A673 (cell line): ENCODE measurements around the gene KIAA0232. TPM values are rescaled to one million over a fixed set of nuclear protein-coding genes. Genes with fewer than 3 reads are reported as not detected.

Experiments used
- BruUV-seq: library from RNA; stranded (reverse); fragments of 400-500 nt; replicated peaks from 2 replicates; lab custom pipeline; 2021; lab: Mats Ljungman, UMichigan
- CTCF ChIA-PET: fragments of 300-600 bp; sonication (Branson Sonifier 250); formaldehyde crosslinking; loops from one replicate; lab custom pipeline; 2022; ENCODE audit warnings: antibody characterized with exemption; lab: Charles Lee
- POLR2A ChIA-PET: fragments of 300-600 bp; sonication (Branson Sonifier 250); formaldehyde crosslinking; loops from one replicate; lab custom pipeline; 2022; ENCODE audit warnings: antibody characterized with exemption; ENCODE audit not compliant: low non-redundant PET; lab: Charles Lee
- DNase-seq: peaks from one replicate; pipeline ENCODE4 v3.0.0-alpha.2; 2015; ENCODE audit warnings: low spot score
- H3K27ac ChIP-seq: fragments of 200-600 bp; sonication (generic); 2 replicates; pipeline ENCODE4 v1.5.1; 2016; ENCODE audit warnings: mixed run types, low read depth, mild to moderate bottlenecking, mixed read lengths, antibody characterized with exemption, low read length; ENCODE audit not compliant: poor library complexity, severe bottlenecking
- H3K27me3 ChIP-seq: fragments of 200-600 bp; sonication (generic); replicated peaks from 2 replicates; pipeline ENCODE4 v1.6.1; 2017; ENCODE audit warnings: mixed run types, low read depth, mild to moderate bottlenecking, mixed read lengths, antibody characterized with exemption, low read length; ENCODE audit not compliant: insufficient read depth, poor library complexity
- H3K36me3 ChIP-seq: fragments of 200-600 bp; sonication (generic); 2 replicates; pipeline ENCODE4 v1.6.1; 2016; ENCODE audit warnings: mixed run types, mild to moderate bottlenecking, mixed read lengths, antibody characterized with exemption, low read length; ENCODE audit not compliant: insufficient read depth, poor library complexity, severe bottlenecking
- H3K4me1 ChIP-seq: fragments of 200-600 bp; sonication (generic); 2 replicates; pipeline ENCODE4 v1.6.1; 2017; ENCODE audit warnings: mixed run types, mild to moderate bottlenecking, mixed read lengths, antibody characterized with exemption, low read length; ENCODE audit not compliant: insufficient read depth, poor library complexity, severe bottlenecking
- H3K4me3 ChIP-seq: fragments of 200-600 bp; sonication (generic); 2 replicates; pipeline ENCODE4 v1.5.1; 2016; ENCODE audit warnings: low read depth, mixed run types, mild to moderate bottlenecking, mixed read lengths, low read length; ENCODE audit not compliant: poor library complexity, severe bottlenecking
- H3K9me3 ChIP-seq: fragments of 200-600 bp; sonication (generic); 2 replicates; pipeline ENCODE4 v1.6.1; 2016; ENCODE audit warnings: mixed run types, low read depth, mild to moderate bottlenecking, mixed read lengths, antibody characterized with exemption, low read length; ENCODE audit not compliant: poor library complexity, severe bottlenecking
- EZH2 ChIP-seq: fragments of 200-600 bp; sonication (generic); IDR thresholded peaks from 2 replicates; pipeline ENCODE4 v1.6.1; 2017; ENCODE audit warnings: borderline replicate concordance, low read depth, mild to moderate bottlenecking, mixed read lengths, antibody characterized with exemption, low read length; ENCODE audit not compliant: poor library complexity, severe bottlenecking
- intact Hi-C: fragments of 100-400 bp; cut with micrococcal nuclease; formaldehyde crosslinking; loops from one replicate; pipeline ENCODE4 v1.10.0; 2022; ENCODE audit not compliant: unreplicated experiment
- total RNA-seq: library from RNA; stranded (reverse); gene quantifications from 2 replicates; pipeline ENCODE4 v1.2.3, GENCODE V29; 2021
- TF ChIP-seq, protein P1 (sequence below): fragments of 300-800, 200-600 bp; sonication (generic); conservative IDR thresholded peaks from 2 replicates; pipeline ENCODE4 v1.5.1; 2017; ENCODE audit warnings: low read depth, mild to moderate bottlenecking, antibody characterized with exemption, low read length, moderate library complexity, mixed read lengths

Gene KIAA0232
- total RNA-seq, 1 experiment from 2014 or later: 30.2 TPM

DNA sequence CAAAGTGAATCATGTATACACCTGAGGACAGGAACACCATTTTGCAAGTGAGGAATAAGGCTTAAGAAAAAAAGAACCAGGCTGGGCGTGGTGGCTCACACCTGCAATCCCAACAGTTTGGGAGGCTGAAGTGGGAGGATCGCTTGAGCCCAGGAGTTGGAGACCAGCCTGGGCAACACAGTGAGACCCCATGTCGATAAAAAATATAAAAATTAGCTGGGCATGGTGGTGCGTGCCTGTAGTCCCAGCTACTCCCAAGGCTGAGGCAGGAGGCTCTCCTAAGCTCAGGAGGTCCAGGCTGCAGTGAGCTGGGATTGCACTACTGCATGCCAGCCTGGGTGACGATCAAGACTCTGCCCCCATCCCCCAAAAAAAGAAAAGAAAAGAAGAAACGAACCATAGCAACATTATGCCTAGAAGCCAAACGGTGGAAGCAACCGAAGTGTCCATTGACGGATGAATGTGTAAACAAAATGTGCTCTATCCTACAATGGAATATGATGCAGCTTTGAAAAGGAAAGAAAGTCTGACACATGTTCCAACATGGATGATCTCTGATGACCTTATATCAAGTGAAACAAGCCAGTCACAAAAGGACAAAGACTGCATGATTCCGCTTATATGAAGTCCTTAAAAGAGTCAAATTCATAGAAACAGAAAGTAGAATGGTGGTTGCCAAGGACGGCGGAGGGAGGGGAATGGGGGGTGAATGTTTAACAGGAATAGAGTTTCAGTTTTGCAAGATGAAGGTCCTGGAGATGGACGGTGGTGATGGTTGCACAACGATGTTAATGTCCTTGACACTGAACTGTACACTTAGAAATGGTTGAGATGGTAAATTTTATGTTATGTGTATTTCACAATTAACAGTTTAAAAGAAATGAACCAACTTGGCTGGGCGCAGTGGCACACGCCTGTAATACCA lies 8.6 kb upstream of the KIAA0232 start:
- BruUV-seq: no TSS peak
- Histone ChIP-seq H3K4me1 (peaks cover 7% of the 10 kb centered on the region), H3K27me3 (no peaks in the 10 kb centered on the region), H3K4me3 (no peak overlapping the region), H3K27ac (no peak overlapping the region), H3K36me3 (no peaks in the 10 kb centered on the region), H3K9me3 (no peaks in the 10 kb centered on the region)
- CTCF ChIA-PET: no interaction called here
- intact Hi-C loops: no loop called here
- DNase-seq: no peak
- POLR2A ChIA-PET: no interaction called here
- TF ChIP-seq EZH2: no peak
- TF ChIP-seq, protein P1, sequence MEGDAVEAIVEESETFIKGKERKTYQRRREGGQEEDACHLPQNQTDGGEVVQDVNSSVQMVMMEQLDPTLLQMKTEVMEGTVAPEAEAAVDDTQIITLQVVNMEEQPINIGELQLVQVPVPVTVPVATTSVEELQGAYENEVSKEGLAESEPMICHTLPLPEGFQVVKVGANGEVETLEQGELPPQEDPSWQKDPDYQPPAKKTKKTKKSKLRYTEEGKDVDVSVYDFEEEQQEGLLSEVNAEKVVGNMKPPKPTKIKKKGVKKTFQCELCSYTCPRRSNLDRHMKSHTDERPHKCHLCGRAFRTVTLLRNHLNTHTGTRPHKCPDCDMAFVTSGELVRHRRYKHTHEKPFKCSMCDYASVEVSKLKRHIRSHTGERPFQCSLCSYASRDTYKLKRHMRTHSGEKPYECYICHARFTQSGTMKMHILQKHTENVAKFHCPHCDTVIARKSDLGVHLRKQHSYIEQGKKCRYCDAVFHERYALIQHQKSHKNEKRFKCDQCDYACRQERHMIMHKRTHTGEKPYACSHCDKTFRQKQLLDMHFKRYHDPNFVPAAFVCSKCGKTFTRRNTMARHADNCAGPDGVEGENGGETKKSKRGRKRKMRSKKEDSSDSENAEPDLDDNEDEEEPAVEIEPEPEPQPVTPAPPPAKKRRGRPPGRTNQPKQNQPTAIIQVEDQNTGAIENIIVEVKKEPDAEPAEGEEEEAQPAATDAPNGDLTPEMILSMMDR: no peak

DNA sequence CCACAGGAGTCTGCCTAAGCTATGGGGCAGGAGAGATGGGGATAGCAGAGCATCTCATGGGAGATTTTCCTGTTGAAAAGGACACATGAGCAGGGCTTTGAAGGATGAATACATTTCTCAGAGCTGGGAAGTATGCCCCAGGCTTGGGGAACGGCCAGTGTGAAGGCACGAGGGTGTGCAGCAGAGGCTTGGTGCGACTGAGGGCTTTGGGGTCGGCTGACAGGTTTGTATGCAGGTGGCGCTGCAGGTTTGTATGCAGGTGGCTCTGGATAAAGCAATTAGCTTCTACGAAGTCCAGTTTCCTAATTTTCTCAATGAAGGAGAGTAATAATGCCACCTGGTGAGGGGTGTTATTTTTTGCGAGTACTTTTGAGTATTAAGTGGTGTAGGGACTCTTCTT lies 6.8 kb upstream of the KIAA0232 start:
- TF ChIP-seq, protein P1: no peak
- TF ChIP-seq EZH2: no peak
- ChIA-PET POLR2A (no interaction called here), CTCF (no interaction called here)
- Histone ChIP-seq H3K27ac (no peak overlapping the region), H3K4me1 (peaks cover 19% of the 10 kb centered on the region), H3K27me3 (no peaks in the 10 kb centered on the region), H3K36me3 (no peaks in the 10 kb centered on the region), H3K9me3 (no peaks in the 10 kb centered on the region), H3K4me3 (no peak overlapping the region)
- intact Hi-C loops: no loop called here
- BruUV-seq: no TSS peak
- no peak for DNase-seq

DNA sequence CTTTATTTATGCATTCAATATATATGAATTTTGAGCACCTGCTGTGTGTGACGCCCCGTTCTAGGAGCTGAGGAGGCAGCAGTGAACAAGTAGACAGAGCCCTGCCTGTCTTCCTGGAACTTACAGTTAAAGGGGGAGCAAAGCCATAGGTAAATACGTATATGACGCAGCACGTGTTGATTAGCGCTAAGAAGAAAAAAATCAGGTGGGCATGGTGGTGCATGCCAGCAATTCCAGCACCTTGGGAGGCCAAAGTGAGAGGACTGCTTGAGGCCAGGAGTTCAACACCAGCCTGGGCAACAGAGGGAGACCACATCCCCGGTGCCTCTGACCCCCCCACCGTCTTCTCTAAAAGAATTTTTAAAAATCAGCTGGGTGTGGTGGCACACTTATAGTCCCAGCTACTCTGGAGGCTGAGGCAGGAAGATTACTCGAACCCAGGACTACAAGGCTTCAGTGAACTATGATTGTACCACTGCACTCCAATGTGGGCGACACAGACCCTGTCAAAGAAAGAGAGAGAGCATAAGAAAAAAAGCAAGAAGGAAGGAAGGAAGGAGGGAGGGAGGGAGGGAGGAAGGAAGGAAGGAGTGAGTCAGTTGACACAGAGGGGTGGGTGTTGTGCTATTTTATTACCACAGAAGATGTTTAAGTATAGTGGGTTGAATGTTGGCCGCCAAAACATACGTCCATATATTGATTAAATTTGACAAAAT lies 5.4 kb upstream of the KIAA0232 start:
- TF ChIP-seq EZH2: no peak
- TF ChIP-seq, protein P1: no peak
- H3K27me3 ChIP-seq: no peaks in the 10 kb centered on the region
- no TSS peak for BruUV-seq
- DNase-seq: peak; percentile 25
- no peaks in the 10 kb centered on the region for H3K9me3 ChIP-seq
- ChIA-PET CTCF (no interaction called here), POLR2A (no interaction called here)
- H3K36me3 ChIP-seq: no peaks in the 10 kb centered on the region
- intact Hi-C loops: no loop called here
- peaks cover 19% of the 10 kb centered on the region for H3K4me1 ChIP-seq
- H3K27ac ChIP-seq: no peak overlapping the region
- no peak overlapping the region for H3K4me3 ChIP-seq
